GM12878 (cell line): ENCODE data around the gene DOCK2.

Source experiments
- BHLHE40 ChIP-seq, 2 experiments: fragments of 450-650 bp in 1 of 2; IDR thresholded peaks; 2 replicates each; pipeline ENCODE4 v1.6.1; 2011 to 2017; ENCODE audit warnings: low read depth in 2 of 2, borderline replicate concordance in 1 of 2, improper control_type of control experiment in 1 of 2, low read length in 1 of 2, mild to moderate bottlenecking in 1 of 2
- DPF2 ChIP-seq: fragments of 450-650 bp; IDR thresholded peaks from 2 replicates; pipeline ENCODE4 v1.6.1; 2017; ENCODE audit warnings: mild to moderate bottlenecking
- ESRRA ChIP-seq: IDR thresholded peaks from 2 replicates; pipeline ENCODE4 v1.6.1; 2012; ENCODE audit warnings: mild to moderate bottlenecking, low read length, improper control_type of control experiment
- NFYB ChIP-seq: IDR thresholded peaks from 2 replicates; pipeline ENCODE4 v1.6.1; 2011; ENCODE audit warnings: low read depth, mild to moderate bottlenecking, low read length, improper control_type of control experiment, moderate library complexity; ENCODE audit not compliant: insufficient read depth
- NRF1 ChIP-seq: conservative IDR thresholded peaks from 2 replicates; pipeline ENCODE4 v1.6.1; 2011; ENCODE audit warnings: mild to moderate bottlenecking, low read depth, low read length, improper control_type of control experiment
- POLR2A ChIP-seq: IDR thresholded peaks from 2 replicates; pipeline ENCODE4 v1.6.1; 2011; ENCODE audit warnings: low read depth, mild to moderate bottlenecking, low read length
- TCF3 ChIP-seq: IDR thresholded peaks from 2 replicates; pipeline ENCODE4 v1.6.1; 2012; ENCODE audit warnings: low read depth, mild to moderate bottlenecking, low read length, borderline replicate concordance; ENCODE audit not compliant: insufficient read depth
- ZNF384 ChIP-seq: IDR thresholded peaks from 2 replicates; pipeline ENCODE4 v1.6.1; 2012; ENCODE audit warnings: low read depth, mild to moderate bottlenecking, low read length, improper control_type of control experiment, borderline replicate concordance
- TF ChIP-seq, protein P1 (sequence below): IDR thresholded peaks from 2 replicates; pipeline ENCODE4 v1.6.1; 2012; ENCODE audit warnings: mild to moderate bottlenecking, low read depth, low read length
- TF ChIP-seq, protein P2 (sequence below): IDR thresholded peaks from 2 replicates; pipeline ENCODE4 v1.6.1; 2011; ENCODE audit warnings: mild to moderate bottlenecking, low read depth, low read length, moderate library complexity; ENCODE audit not compliant: insufficient replicate concordance
- TF ChIP-seq, protein P3 (sequence below): IDR thresholded peaks from 2 replicates; pipeline ENCODE4 v1.6.1; 2011; ENCODE audit warnings: low read depth, mild to moderate bottlenecking, low read length, moderate library complexity, borderline replicate concordance; ENCODE audit errors: extremely low read depth
- TF ChIP-seq, protein P4 (sequence below): fragments of 450-650 bp; IDR thresholded peaks from 2 replicates; pipeline ENCODE4 v1.6.1; 2016; ENCODE audit warnings: mild to moderate bottlenecking
- TF ChIP-seq, protein P5 (sequence below): fragments of 450-650 bp; IDR thresholded peaks from 2 replicates; pipeline ENCODE4 v1.6.1; 2017; ENCODE audit warnings: mild to moderate bottlenecking, moderate library complexity
- TF ChIP-seq, protein P6 (sequence below): fragments of 150-350 bp; IDR thresholded peaks from 2 replicates; pipeline ENCODE4 v1.6.1; 2014; ENCODE audit warnings: mild to moderate bottlenecking, low read depth, low read length

DNA sequence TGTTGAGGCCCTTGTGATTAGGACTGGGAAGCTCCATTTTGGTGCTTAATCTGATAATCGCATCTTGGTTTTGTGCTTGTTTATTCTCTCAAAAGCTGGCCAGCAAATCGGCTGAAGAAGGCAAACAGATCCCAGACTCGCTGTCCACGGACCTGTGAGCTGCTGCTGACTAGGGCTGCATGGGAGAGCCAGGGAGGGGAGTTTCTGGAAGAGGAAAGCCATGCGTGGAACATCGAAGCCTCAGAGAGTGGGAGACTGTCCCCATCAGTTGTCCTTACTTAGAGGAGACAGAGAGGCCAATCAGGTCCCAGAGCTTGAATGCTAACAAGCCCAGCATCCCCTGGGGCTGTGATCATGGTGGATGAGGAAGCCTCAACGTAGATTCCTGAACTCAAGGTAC is 445.6 kb downstream of the DOCK2 start:
- TF ChIP-seq, protein P1, sequence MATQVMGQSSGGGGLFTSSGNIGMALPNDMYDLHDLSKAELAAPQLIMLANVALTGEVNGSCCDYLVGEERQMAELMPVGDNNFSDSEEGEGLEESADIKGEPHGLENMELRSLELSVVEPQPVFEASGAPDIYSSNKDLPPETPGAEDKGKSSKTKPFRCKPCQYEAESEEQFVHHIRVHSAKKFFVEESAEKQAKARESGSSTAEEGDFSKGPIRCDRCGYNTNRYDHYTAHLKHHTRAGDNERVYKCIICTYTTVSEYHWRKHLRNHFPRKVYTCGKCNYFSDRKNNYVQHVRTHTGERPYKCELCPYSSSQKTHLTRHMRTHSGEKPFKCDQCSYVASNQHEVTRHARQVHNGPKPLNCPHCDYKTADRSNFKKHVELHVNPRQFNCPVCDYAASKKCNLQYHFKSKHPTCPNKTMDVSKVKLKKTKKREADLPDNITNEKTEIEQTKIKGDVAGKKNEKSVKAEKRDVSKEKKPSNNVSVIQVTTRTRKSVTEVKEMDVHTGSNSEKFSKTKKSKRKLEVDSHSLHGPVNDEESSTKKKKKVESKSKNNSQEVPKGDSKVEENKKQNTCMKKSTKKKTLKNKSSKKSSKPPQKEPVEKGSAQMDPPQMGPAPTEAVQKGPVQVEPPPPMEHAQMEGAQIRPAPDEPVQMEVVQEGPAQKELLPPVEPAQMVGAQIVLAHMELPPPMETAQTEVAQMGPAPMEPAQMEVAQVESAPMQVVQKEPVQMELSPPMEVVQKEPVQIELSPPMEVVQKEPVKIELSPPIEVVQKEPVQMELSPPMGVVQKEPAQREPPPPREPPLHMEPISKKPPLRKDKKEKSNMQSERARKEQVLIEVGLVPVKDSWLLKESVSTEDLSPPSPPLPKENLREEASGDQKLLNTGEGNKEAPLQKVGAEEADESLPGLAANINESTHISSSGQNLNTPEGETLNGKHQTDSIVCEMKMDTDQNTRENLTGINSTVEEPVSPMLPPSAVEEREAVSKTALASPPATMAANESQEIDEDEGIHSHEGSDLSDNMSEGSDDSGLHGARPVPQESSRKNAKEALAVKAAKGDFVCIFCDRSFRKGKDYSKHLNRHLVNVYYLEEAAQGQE = no peak
- no peak for TF ChIP-seq ZNF384
- TF ChIP-seq NFYB = no peak
- no peak for TF ChIP-seq POLR2A
- TF ChIP-seq BHLHE40 (IDR thresholded peaks at IDR 0.05; ENCODE audit: borderline replicate concordance in 1 of 2, low read depth in 2 of 2, low read length in 1 of 2) = no peak
- TF ChIP-seq, protein P2, sequence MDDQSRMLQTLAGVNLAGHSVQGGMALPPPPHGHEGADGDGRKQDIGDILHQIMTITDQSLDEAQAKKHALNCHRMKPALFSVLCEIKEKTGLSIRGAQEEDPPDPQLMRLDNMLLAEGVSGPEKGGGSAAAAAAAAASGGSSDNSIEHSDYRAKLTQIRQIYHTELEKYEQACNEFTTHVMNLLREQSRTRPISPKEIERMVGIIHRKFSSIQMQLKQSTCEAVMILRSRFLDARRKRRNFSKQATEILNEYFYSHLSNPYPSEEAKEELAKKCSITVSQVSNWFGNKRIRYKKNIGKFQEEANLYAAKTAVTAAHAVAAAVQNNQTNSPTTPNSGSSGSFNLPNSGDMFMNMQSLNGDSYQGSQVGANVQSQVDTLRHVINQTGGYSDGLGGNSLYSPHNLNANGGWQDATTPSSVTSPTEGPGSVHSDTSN = no peak
- TF ChIP-seq ESRRA = no peak
- TF ChIP-seq, protein P3, sequence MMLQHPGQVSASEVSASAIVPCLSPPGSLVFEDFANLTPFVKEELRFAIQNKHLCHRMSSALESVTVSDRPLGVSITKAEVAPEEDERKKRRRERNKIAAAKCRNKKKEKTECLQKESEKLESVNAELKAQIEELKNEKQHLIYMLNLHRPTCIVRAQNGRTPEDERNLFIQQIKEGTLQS = no peak
- TF ChIP-seq, protein P4, sequence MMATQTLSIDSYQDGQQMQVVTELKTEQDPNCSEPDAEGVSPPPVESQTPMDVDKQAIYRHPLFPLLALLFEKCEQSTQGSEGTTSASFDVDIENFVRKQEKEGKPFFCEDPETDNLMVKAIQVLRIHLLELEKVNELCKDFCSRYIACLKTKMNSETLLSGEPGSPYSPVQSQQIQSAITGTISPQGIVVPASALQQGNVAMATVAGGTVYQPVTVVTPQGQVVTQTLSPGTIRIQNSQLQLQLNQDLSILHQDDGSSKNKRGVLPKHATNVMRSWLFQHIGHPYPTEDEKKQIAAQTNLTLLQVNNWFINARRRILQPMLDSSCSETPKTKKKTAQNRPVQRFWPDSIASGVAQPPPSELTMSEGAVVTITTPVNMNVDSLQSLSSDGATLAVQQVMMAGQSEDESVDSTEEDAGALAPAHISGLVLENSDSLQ = no peak
- no peak for TF ChIP-seq DPF2
- TF ChIP-seq TCF3 = no peak
- TF ChIP-seq NRF1 = no peak
- TF ChIP-seq, protein P5, sequence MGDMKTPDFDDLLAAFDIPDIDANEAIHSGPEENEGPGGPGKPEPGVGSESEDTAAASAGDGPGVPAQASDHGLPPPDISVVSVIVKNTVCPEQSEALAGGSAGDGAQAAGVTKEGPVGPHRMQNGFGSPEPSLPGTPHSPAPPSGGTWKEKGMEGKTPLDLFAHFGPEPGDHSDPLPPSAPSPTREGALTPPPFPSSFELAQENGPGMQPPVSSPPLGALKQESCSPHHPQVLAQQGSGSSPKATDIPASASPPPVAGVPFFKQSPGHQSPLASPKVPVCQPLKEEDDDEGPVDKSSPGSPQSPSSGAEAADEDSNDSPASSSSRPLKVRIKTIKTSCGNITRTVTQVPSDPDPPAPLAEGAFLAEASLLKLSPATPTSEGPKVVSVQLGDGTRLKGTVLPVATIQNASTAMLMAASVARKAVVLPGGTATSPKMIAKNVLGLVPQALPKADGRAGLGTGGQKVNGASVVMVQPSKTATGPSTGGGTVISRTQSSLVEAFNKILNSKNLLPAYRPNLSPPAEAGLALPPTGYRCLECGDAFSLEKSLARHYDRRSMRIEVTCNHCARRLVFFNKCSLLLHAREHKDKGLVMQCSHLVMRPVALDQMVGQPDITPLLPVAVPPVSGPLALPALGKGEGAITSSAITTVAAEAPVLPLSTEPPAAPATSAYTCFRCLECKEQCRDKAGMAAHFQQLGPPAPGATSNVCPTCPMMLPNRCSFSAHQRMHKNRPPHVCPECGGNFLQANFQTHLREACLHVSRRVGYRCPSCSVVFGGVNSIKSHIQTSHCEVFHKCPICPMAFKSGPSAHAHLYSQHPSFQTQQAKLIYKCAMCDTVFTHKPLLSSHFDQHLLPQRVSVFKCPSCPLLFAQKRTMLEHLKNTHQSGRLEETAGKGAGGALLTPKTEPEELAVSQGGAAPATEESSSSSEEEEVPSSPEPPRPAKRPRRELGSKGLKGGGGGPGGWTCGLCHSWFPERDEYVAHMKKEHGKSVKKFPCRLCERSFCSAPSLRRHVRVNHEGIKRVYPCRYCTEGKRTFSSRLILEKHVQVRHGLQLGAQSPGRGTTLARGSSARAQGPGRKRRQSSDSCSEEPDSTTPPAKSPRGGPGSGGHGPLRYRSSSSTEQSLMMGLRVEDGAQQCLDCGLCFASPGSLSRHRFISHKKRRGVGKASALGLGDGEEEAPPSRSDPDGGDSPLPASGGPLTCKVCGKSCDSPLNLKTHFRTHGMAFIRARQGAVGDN = no peak
- TF ChIP-seq, protein P6, sequence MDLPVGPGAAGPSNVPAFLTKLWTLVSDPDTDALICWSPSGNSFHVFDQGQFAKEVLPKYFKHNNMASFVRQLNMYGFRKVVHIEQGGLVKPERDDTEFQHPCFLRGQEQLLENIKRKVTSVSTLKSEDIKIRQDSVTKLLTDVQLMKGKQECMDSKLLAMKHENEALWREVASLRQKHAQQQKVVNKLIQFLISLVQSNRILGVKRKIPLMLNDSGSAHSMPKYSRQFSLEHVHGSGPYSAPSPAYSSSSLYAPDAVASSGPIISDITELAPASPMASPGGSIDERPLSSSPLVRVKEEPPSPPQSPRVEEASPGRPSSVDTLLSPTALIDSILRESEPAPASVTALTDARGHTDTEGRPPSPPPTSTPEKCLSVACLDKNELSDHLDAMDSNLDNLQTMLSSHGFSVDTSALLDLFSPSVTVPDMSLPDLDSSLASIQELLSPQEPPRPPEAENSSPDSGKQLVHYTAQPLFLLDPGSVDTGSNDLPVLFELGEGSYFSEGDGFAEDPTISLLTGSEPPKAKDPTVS = no peak
